Ascending aorta (tissue), 2 donors: Measurements from ENCODE around the gene COMMD6. TPM values are rescaled to one million over a fixed set of nuclear protein-coding genes. Genes with fewer than 3 reads are reported as not detected.

ENCODE experiments used
- DNase-seq, 2 donors: peaks; one replicate each; pipeline ENCODE4 v3.0.0-alpha.2; 2019; ENCODE audit warnings: low spot score in 2 of 2
- H3K27ac ChIP-seq, 2 donors: fragments of 200-600 bp; sonication (generic); one replicate each; pipeline ENCODE4 v1.5.1; 2016 to 2017; ENCODE audit warnings: mild to moderate bottlenecking in 1 of 2
- H3K27me3 ChIP-seq: fragments of 200-600 bp; sonication (generic); one replicate; pipeline ENCODE4 v1.5.1; 2017
- H3K36me3 ChIP-seq, 2 donors: fragments of 200-600 bp; sonication (generic); one replicate each; pipeline ENCODE4 v1.5.1; 2016
- H3K4me1 ChIP-seq, 2 donors: fragments of 200-600 bp; sonication (generic); one replicate each; pipeline ENCODE4 v1.5.1; 2016 to 2017; ENCODE audit warnings: mild to moderate bottlenecking in 1 of 2
- H3K4me3 ChIP-seq, 2 donors: fragments of 200-600 bp; sonication (generic); one replicate each; pipeline ENCODE4 v1.5.1; 2016 to 2017; ENCODE audit warnings: mild to moderate bottlenecking in 1 of 2
- H3K9me3 ChIP-seq, 2 donors: fragments of 200-600 bp; sonication (generic); one replicate each; pipeline ENCODE4 v1.5.1; 2016
- CTCF ChIP-seq, 3 experiments: fragments of 200-600 bp in 2 of 3; fragments of 450-650 bp in 1 of 3; sonication (generic) in 2 of 3; IDR thresholded peaks; one replicate each; pipeline ENCODE4 v1.5.1; 2016 to 2019; ENCODE audit warnings: antibody characterized with exemption in 3 of 3, mild to moderate bottlenecking in 1 of 3, moderate library complexity in 1 of 3
- intact Hi-C: fragments of 100-400 bp; cut with DNase I; formaldehyde crosslinking; loops from one replicate; pipeline ENCODE4 v1.15.1; 2023
- total RNA-seq: library from RNA; depleted of rRNA; stranded (reverse); fragments of >200 nt; gene quantifications from one replicate; pipeline ENCODE4 v1.1.0, GENCODE V29; 2016

COMMD6 gene
- total RNA-seq, 1 donor from 2014 or later, result 36.2 TPM

- no peaks in the 10 kb centered on the region for H3K4me1 ChIP-seq
- H3K27me3 ChIP-seq, result no peaks in the 10 kb centered on the region
- TF ChIP-seq CTCF (IDR thresholded peaks at IDR 0.05), result no peak
- H3K36me3 ChIP-seq, result peaks cover 15 to 27% of the 10 kb centered on the region in 2 donors
- H3K9me3 ChIP-seq, result no peaks in the 10 kb centered on the region
- H3K4me3 ChIP-seq, result no peak overlapping the region
- no peak overlapping the region for H3K27ac ChIP-seq
- intact Hi-C loops, result no loop called here
- DNase-seq, result no peak
Measured at GRCh38 chr13:75569576-75569975, 31.9 kb upstream of the COMMD6 start.

GRCh38 chr13:75566658-75567057 is 29.0 kb upstream of the COMMD6 start:
- no peak overlapping the region for H3K27ac ChIP-seq
- DNase-seq, result no peak
- no peaks in the 10 kb centered on the region for H3K27me3 ChIP-seq
- no peak overlapping the region for H3K4me3 ChIP-seq
- no peaks in the 10 kb centered on the region for H3K9me3 ChIP-seq
- no peaks in the 10 kb centered on the region for H3K4me1 ChIP-seq
- intact Hi-C loops, result no loop called here
- TF ChIP-seq CTCF (IDR thresholded peaks at IDR 0.05), result peak in 1 of 3 experiments; percentile 17
- peaks cover 9 to 14% of the 10 kb centered on the region in 2 donors for H3K36me3 ChIP-seq

- Histone ChIP-seq H3K4me3 (no peak overlapping the region), H3K27ac (peak overlapping the region in 1 of 2 donors; percentile 31), H3K36me3 (no peaks in the 10 kb centered on the region), H3K27me3 (no peaks in the 10 kb centered on the region), H3K4me1 (no peaks in the 10 kb centered on the region), H3K9me3 (no peaks in the 10 kb centered on the region)
- no peak for DNase-seq
- intact Hi-C loops, result loop anchor here (10.0 kb wide), 1 partner anchor 1327 kb away; the partner anchor contains the start of gene KCTD12
- no peak for TF ChIP-seq CTCF (IDR thresholded peaks at IDR 0.05)
Measured at GRCh38 chr13:75558145-75558840, 20.7 kb upstream of the COMMD6 start.

- intact Hi-C loops, result loop anchor here (10.0 kb wide), 1 partner anchor 1328 kb away; the partner anchor contains the start of gene KCTD12
- DNase-seq, result no peak
Measured at GRCh38 chr13:75556961-75557360, 19.3 kb upstream of the COMMD6 start.

GRCh38 chr13:75555836-75556235 is 18.2 kb upstream of the COMMD6 start:
- no peak for TF ChIP-seq CTCF (IDR thresholded peaks at IDR 0.05)
- Histone ChIP-seq H3K27me3 (no peaks in the 10 kb centered on the region), H3K4me3 (no peak overlapping the region), H3K4me1 (peaks cover 0 to 3% of the 10 kb centered on the region in 2 donors), H3K9me3 (no peaks in the 10 kb centered on the region), H3K36me3 (no peaks in the 10 kb centered on the region), H3K27ac (no peak overlapping the region)
- intact Hi-C loops, result loop anchor here (10.0 kb wide), 1 partner anchor 1329 kb away; the partner anchor contains the start of gene KCTD12
- no peak for DNase-seq

More at GRCh38 chr13:75556961-75557360, 19.3 kb upstream of the COMMD6 start:
- Histone ChIP-seq H3K4me3 (no peak overlapping the region), H3K27ac (no peak overlapping the region), H3K9me3 (no peaks in the 10 kb centered on the region), H3K27me3 (no peaks in the 10 kb centered on the region), H3K36me3 (no peaks in the 10 kb centered on the region), H3K4me1 (no peaks in the 10 kb centered on the region)
- TF ChIP-seq CTCF (IDR thresholded peaks at IDR 0.05), result no peak
